ENCODE data around the gene RAB8B. TPM values are rescaled to one million over a fixed set of nuclear protein-coding genes. Genes with fewer than 3 reads are reported as not detected.

RAB8B gene
- total RNA-seq, 1 experiment from 2014 or later, result 16.0 TPM

GRCh38 chr15:63305260-63305659 is 115.9 kb downstream of the RAB8B start:
- no peak for DNase-seq
- no peak overlapping the region for H3K27ac Mint-ChIP-seq (ENCODE audit: unreplicated experiment)
- no TSS peak for BruUV-seq (replicated peaks)
- no peaks in the 10 kb centered on the region for H3K36me3 Mint-ChIP-seq (ENCODE audit: insufficient read depth, unreplicated experiment)
- TF ChIP-seq CTCF (IDR thresholded peaks at IDR 0.05; ENCODE audit: unreplicated experiment), result no peak
- CTCF ChIA-PET, result no interaction called here
- peaks cover 29% of the 10 kb centered on the region for H3K4me1 Mint-ChIP-seq (ENCODE audit: low read depth, unreplicated experiment)
- intact Hi-C loops (cut with micrococcal nuclease; ENCODE audit: unreplicated experiment), result loop anchor here (10.0 kb wide), 1 partner anchor 250 kb away; no protein-coding TSS in a partner anchor
- no peaks in the 10 kb centered on the region for H3K27me3 Mint-ChIP-seq (ENCODE audit: unreplicated experiment)
- no peak overlapping the region for H3K4me3 Mint-ChIP-seq (ENCODE audit: low read depth, unreplicated experiment)
- peaks cover under 1% of the 10 kb centered on the region for H3K9me3 Mint-ChIP-seq (ENCODE audit: low read depth, unreplicated experiment)

- Mint-ChIP-seq H3K4me1 (ENCODE audit: low read depth, unreplicated experiment) (peaks cover 17% of the 10 kb centered on the region), H3K27me3 (ENCODE audit: unreplicated experiment) (no peaks in the 10 kb centered on the region), H3K27ac (ENCODE audit: unreplicated experiment) (no peak overlapping the region), H3K4me3 (ENCODE audit: low read depth, unreplicated experiment) (no peak overlapping the region), H3K9me3 (ENCODE audit: low read depth, unreplicated experiment) (peaks cover 5% of the 10 kb centered on the region), H3K36me3 (ENCODE audit: insufficient read depth, unreplicated experiment) (no peaks in the 10 kb centered on the region)
- DNase-seq, result no peak
- TF ChIP-seq CTCF (IDR thresholded peaks at IDR 0.05; ENCODE audit: unreplicated experiment), result no peak
- CTCF ChIA-PET, result no interaction called here
- BruUV-seq (replicated peaks), result no TSS peak
- intact Hi-C loops (cut with micrococcal nuclease; ENCODE audit: unreplicated experiment), result loop anchor here (10.0 kb wide), 1 partner anchor 248 kb away; no protein-coding TSS in a partner anchor
These were observed 117.2 kb downstream of the RAB8B start for GRCh38 chr15:63306492-63307073.

GRCh38 chr15:63308491-63308890 is 119.1 kb downstream of the RAB8B start:
- Mint-ChIP-seq H3K27ac (ENCODE audit: unreplicated experiment) (no peak overlapping the region), H3K9me3 (ENCODE audit: low read depth, unreplicated experiment) (peaks cover 5% of the 10 kb centered on the region), H3K4me3 (ENCODE audit: low read depth, unreplicated experiment) (no peak overlapping the region), H3K27me3 (ENCODE audit: unreplicated experiment) (no peaks in the 10 kb centered on the region), H3K4me1 (ENCODE audit: low read depth, unreplicated experiment) (peaks cover 8% of the 10 kb centered on the region), H3K36me3 (ENCODE audit: insufficient read depth, unreplicated experiment) (no peaks in the 10 kb centered on the region)
- intact Hi-C loops (cut with micrococcal nuclease; ENCODE audit: unreplicated experiment), result loop anchor here (10.0 kb wide), 1 partner anchor 246 kb away; no protein-coding TSS in a partner anchor
- TF ChIP-seq CTCF (IDR thresholded peaks at IDR 0.05; ENCODE audit: unreplicated experiment), result no peak
- no TSS peak for BruUV-seq (replicated peaks)
- CTCF ChIA-PET, result interaction anchor here (0.6 to 0.7 kb wide), 2 partner anchors 14 to 566 kb away, joined by 3 read pairs; no protein-coding TSS in a partner anchor
- no peak for DNase-seq

GRCh38 chr15:63308947-63309346 is 119.5 kb downstream of the RAB8B start:
- no peak for TF ChIP-seq CTCF (IDR thresholded peaks at IDR 0.05; ENCODE audit: unreplicated experiment)
- Mint-ChIP-seq H3K9me3 (ENCODE audit: low read depth, unreplicated experiment) (peaks cover 5% of the 10 kb centered on the region), H3K27ac (ENCODE audit: unreplicated experiment) (no peak overlapping the region), H3K4me1 (ENCODE audit: low read depth, unreplicated experiment) (peaks cover 8% of the 10 kb centered on the region), H3K27me3 (ENCODE audit: unreplicated experiment) (no peaks in the 10 kb centered on the region), H3K4me3 (ENCODE audit: low read depth, unreplicated experiment) (no peak overlapping the region), H3K36me3 (ENCODE audit: insufficient read depth, unreplicated experiment) (no peaks in the 10 kb centered on the region)
- CTCF ChIA-PET, result interaction anchor here (0.6 kb wide), 1 partner anchor 567 kb away, joined by 3 read pairs; no protein-coding TSS in a partner anchor
- BruUV-seq (replicated peaks), result no TSS peak
- DNase-seq, result no peak
- intact Hi-C loops (cut with micrococcal nuclease; ENCODE audit: unreplicated experiment), result loop anchor here (10.0 kb wide), 1 partner anchor 246 kb away; no protein-coding TSS in a partner anchor
